G401 (cell line): ENCODE results near the gene IL1R1. TPM values are rescaled to one million over a fixed set of nuclear protein-coding genes. Genes with fewer than 3 reads are reported as not detected.
"Not testable (repeated sequence)": the region's sequence is repeated elsewhere in the genome, so short reads cannot be mapped to it uniquely, and the experiment has no call there.

Experiments
- DNase-seq: peaks from one replicate; pipeline ENCODE4 v3.0.0-alpha.2; 2015; ENCODE audit warnings: low spot score
- in situ Hi-C: cut with HindIII; loops from 2 replicates; pipeline ENCODE4 v1.10.0; 2016; ENCODE audit warnings: low sequenced_read_pairs, mixed read lengths
- total RNA-seq: library from RNA; depleted of rRNA; stranded (reverse); fragments of >200 nt; shearing (Covaris generic); gene quantifications from 2 replicates; pipeline ENCODE4 v1.2.3, GENCODE V29; 2014; rRNA removed

The IL1R1 gene
- not detected in 2 replicates for total RNA-seq

- in situ Hi-C loops, result no loop called here
- no peak for DNase-seq
These were observed at the start of gene IL1R1 for GRCh38 chr2:102141970-102142828. TSS of gene IL1R1 (plus strand) at chr2:102142746. CDS start at chr2:102157725, 14,979 bp downstream.

- no peak for DNase-seq
- in situ Hi-C loops, result no loop called here
These were observed 48.9 kb upstream of the IL1R1 start for GRCh38 chr2:102093662-102094061.

GRCh38 chr2:102094917-102095316 is 47.6 kb upstream of the IL1R1 start:
- in situ Hi-C loops, result no loop called here
- DNase-seq, result no peak

- in situ Hi-C loops, result no loop called here
These were observed 46.4 kb upstream of the IL1R1 start for GRCh38 chr2:102096103-102096502.

GRCh38 chr2:102098756-102099155 is 43.8 kb upstream of the IL1R1 start:
- DNase-seq, result no peak
- in situ Hi-C loops, result no loop called here

More at GRCh38 chr2:102096103-102096502, 46.4 kb upstream of the IL1R1 start:
- no peak for DNase-seq

GRCh38 chr2:102099536-102100298 is 42.8 kb upstream of the IL1R1 start:
- DNase-seq, result no peak
- in situ Hi-C loops, result no loop called here

GRCh38 chr2:102100371-102101096 is 42.0 kb upstream of the IL1R1 start:
- no peak for DNase-seq
- in situ Hi-C loops, result no loop called here

- in situ Hi-C loops, result no loop called here
- DNase-seq, result no peak
These were observed 41.3 kb upstream of the IL1R1 start for GRCh38 chr2:102101097-102101848.

GRCh38 chr2:102101849-102102635 is 40.5 kb upstream of the IL1R1 start:
- in situ Hi-C loops, result no loop called here
- no peak for DNase-seq

- DNase-seq, in situ Hi-C loops: not testable (repeated sequence)
These were observed 40.0 kb upstream of the IL1R1 start for GRCh38 chr2:102102636-102102948.

GRCh38 chr2:102103284-102103683 is 39.3 kb upstream of the IL1R1 start:
- no peak for DNase-seq
- in situ Hi-C loops, result no loop called here

GRCh38 chr2:102103992-102104871 is 38.3 kb upstream of the IL1R1 start:
- in situ Hi-C loops, result no loop called here
- no peak for DNase-seq

- in situ Hi-C loops, result no loop called here
These were observed 36.4 kb upstream of the IL1R1 start for GRCh38 chr2:102106133-102106556.

GRCh38 chr2:102106813-102107740 is 35.5 kb upstream of the IL1R1 start:
- in situ Hi-C loops, DNase-seq: not testable (repeated sequence)

More at GRCh38 chr2:102106133-102106556, 36.4 kb upstream of the IL1R1 start:
- DNase-seq, result no peak

GRCh38 chr2:102107741-102108070 is 34.8 kb upstream of the IL1R1 start:
- DNase-seq, result no peak
- in situ Hi-C loops, result no loop called here

GRCh38 chr2:102109016-102109415 is 33.5 kb upstream of the IL1R1 start:
- DNase-seq, result no peak
- in situ Hi-C loops, result no loop called here
